HG02840 (cell line): ENCODE measurements around the gene GRIK1.

Source experiments
- ATAC-seq: cut with Tn5 transposase; IDR thresholded peaks from one replicate; pipeline ENCODE4 v1.9.1; 2021; ENCODE audit warnings: mild to moderate bottlenecking, moderate library complexity, moderate number of reproducible peaks; ENCODE audit not compliant: unreplicated experiment, low FRiP score

Gene GRIK1

GRCh38 chr21:29680273-29680672 is 259.5 kb downstream of the GRIK1 start:
- no peak for ATAC-seq

GRCh38 chr21:29678626-29679025 is 261.2 kb downstream of the GRIK1 start:
- no peak for ATAC-seq

- ATAC-seq: no peak
These were observed 262.5 kb downstream of the GRIK1 start for GRCh38 chr21:29677326-29677725.

GRCh38 chr21:29676395-29676794 is 263.4 kb downstream of the GRIK1 start:
- no peak for ATAC-seq

GRCh38 chr21:29675451-29675850 is 264.3 kb downstream of the GRIK1 start:
- ATAC-seq: no peak

- ATAC-seq: no peak
These were observed 265.5 kb downstream of the GRIK1 start for GRCh38 chr21:29674343-29674742.

- ATAC-seq: no peak
These were observed 266.6 kb downstream of the GRIK1 start for GRCh38 chr21:29673096-29673610.

- ATAC-seq: no peak
These were observed 268.1 kb downstream of the GRIK1 start for GRCh38 chr21:29671728-29672127.

- ATAC-seq: no peak
These were observed 269.6 kb downstream of the GRIK1 start for GRCh38 chr21:29670228-29670627.

- no peak for ATAC-seq
These were observed 270.4 kb downstream of the GRIK1 start for GRCh38 chr21:29669416-29669815.

- ATAC-seq: no peak
These were observed 272.1 kb downstream of the GRIK1 start for GRCh38 chr21:29667651-29668050.

- ATAC-seq: no peak
These were observed 275.2 kb downstream of the GRIK1 start for GRCh38 chr21:29664615-29665014.

- ATAC-seq: no peak
These were observed 277.9 kb downstream of the GRIK1 start for GRCh38 chr21:29661672-29662442.

GRCh38 chr21:29660047-29660720 is 279.6 kb downstream of the GRIK1 start:
- no peak for ATAC-seq

GRCh38 chr21:29658934-29659203 is 280.9 kb downstream of the GRIK1 start:
- no peak for ATAC-seq

GRCh38 chr21:29658177-29658933 is 281.4 kb downstream of the GRIK1 start:
- ATAC-seq: no peak

- ATAC-seq: no peak
These were observed 282.4 kb downstream of the GRIK1 start for GRCh38 chr21:29657240-29657989.

GRCh38 chr21:29656504-29657239 is 283.1 kb downstream of the GRIK1 start:
- no peak for ATAC-seq

GRCh38 chr21:29655577-29655976 is 284.2 kb downstream of the GRIK1 start:
- ATAC-seq: no peak

- no peak for ATAC-seq
These were observed 284.9 kb downstream of the GRIK1 start for GRCh38 chr21:29654855-29655254.
